IPS-15b (cell line): ENCODE results near the gene CTNNA3.
"Not testable (repeated sequence)": the region's sequence is repeated elsewhere in the genome, so short reads cannot be mapped to it uniquely, and the experiment has no call there.

Source experiments
- H3K27me3 ChIP-seq: one replicate; pipeline ENCODE4 v1.6.1; 2013; ENCODE audit warnings: low read length; ENCODE audit not compliant: control insufficient read depth, insufficient read depth
- H3K36me3 ChIP-seq: one replicate; pipeline ENCODE4 v1.6.1; 2013; ENCODE audit warnings: low read length; ENCODE audit not compliant: control insufficient read depth, insufficient read depth
- H3K4me1 ChIP-seq: one replicate; pipeline ENCODE4 v1.6.1; 2013; ENCODE audit warnings: mild to moderate bottlenecking, low read length; ENCODE audit not compliant: control insufficient read depth, insufficient read depth
- H3K4me3 ChIP-seq: one replicate; pipeline ENCODE4 v1.5.1; 2013; ENCODE audit warnings: low read depth, low read length
- H3K9ac ChIP-seq: one replicate; pipeline ENCODE4 v1.6.1; 2013; ENCODE audit warnings: low read depth, mild to moderate bottlenecking, low read length
- H3K9me3 ChIP-seq: one replicate; pipeline ENCODE4 v1.6.1; 2013; ENCODE audit warnings: mild to moderate bottlenecking, low read length; ENCODE audit not compliant: control insufficient read depth, insufficient read depth

Gene CTNNA3

GRCh38 chr10:67696029-67696428 lies at the start of gene CTNNA3:
CTNNA3 (minus strand) TSS chr10:67696195.
- peaks cover 2% of the 10 kb centered on the region for H3K9me3 ChIP-seq
- H3K4me3 ChIP-seq = no peak within 1 kb of the TSS
- H3K27me3 ChIP-seq = no peaks in the 10 kb centered on the region
- no peaks in the 10 kb centered on the region for H3K4me1 ChIP-seq
- no peak within 1 kb of the TSS for H3K9ac ChIP-seq
- H3K36me3 ChIP-seq = no peaks in the 10 kb centered on the region

- no peak overlapping the region for H3K9ac ChIP-seq
Observed at GRCh38 chr10:67735430-67735829, 39.4 kb upstream of the CTNNA3 start.

GRCh38 chr10:67733511-67733910 lies 37.5 kb upstream of the CTNNA3 start:
- no peaks in the 10 kb centered on the region for H3K36me3 ChIP-seq
- no peaks in the 10 kb centered on the region for H3K9me3 ChIP-seq
- no peak overlapping the region for H3K9ac ChIP-seq
- no peaks in the 10 kb centered on the region for H3K4me1 ChIP-seq
- H3K27me3 ChIP-seq = no peaks in the 10 kb centered on the region
- H3K4me3 ChIP-seq = no peak overlapping the region

More at GRCh38 chr10:67735430-67735829, 39.4 kb upstream of the CTNNA3 start:
- Histone ChIP-seq H3K36me3 (no peaks in the 10 kb centered on the region), H3K4me3 (no peak overlapping the region), H3K4me1 (no peaks in the 10 kb centered on the region), H3K9me3 (no peaks in the 10 kb centered on the region), H3K27me3 (no peaks in the 10 kb centered on the region)

GRCh38 chr10:67725567-67725966 lies 29.6 kb upstream of the CTNNA3 start:
- Histone ChIP-seq H3K27me3 (no peaks in the 10 kb centered on the region), H3K4me1 (no peaks in the 10 kb centered on the region), H3K4me3 (no peak overlapping the region), H3K9ac (no peak overlapping the region), H3K9me3 (no peaks in the 10 kb centered on the region), H3K36me3 (no peaks in the 10 kb centered on the region)

- Histone ChIP-seq H3K4me3 (no peak overlapping the region), H3K4me1 (no peaks in the 10 kb centered on the region), H3K9me3 (no peaks in the 10 kb centered on the region), H3K9ac (no peak overlapping the region), H3K36me3 (no peaks in the 10 kb centered on the region), H3K27me3 (no peaks in the 10 kb centered on the region)
Observed at GRCh38 chr10:67723601-67724000, 27.6 kb upstream of the CTNNA3 start.

- H3K9ac ChIP-seq = no peak overlapping the region
- no peaks in the 10 kb centered on the region for H3K4me1 ChIP-seq
- H3K9me3 ChIP-seq = no peaks in the 10 kb centered on the region
- no peak overlapping the region for H3K4me3 ChIP-seq
- no peaks in the 10 kb centered on the region for H3K36me3 ChIP-seq
- no peaks in the 10 kb centered on the region for H3K27me3 ChIP-seq
Observed at GRCh38 chr10:67722113-67722512, 26.1 kb upstream of the CTNNA3 start.

GRCh38 chr10:67716455-67716854 lies 20.5 kb upstream of the CTNNA3 start:
- not testable (repeated sequence) for H3K9me3 ChIP-seq, H3K36me3 ChIP-seq, H3K4me3 ChIP-seq, H3K4me1 ChIP-seq, H3K9ac ChIP-seq, H3K27me3 ChIP-seq

- H3K27me3 ChIP-seq = no peaks in the 10 kb centered on the region
- no peak overlapping the region for H3K4me3 ChIP-seq
- no peak overlapping the region for H3K9ac ChIP-seq
- no peaks in the 10 kb centered on the region for H3K4me1 ChIP-seq
- H3K9me3 ChIP-seq = no peaks in the 10 kb centered on the region
- H3K36me3 ChIP-seq = no peaks in the 10 kb centered on the region
Observed at GRCh38 chr10:67705921-67706320, 9.9 kb upstream of the CTNNA3 start.

GRCh38 chr10:67699613-67700270 lies 3.7 kb upstream of the CTNNA3 start:
- not testable (repeated sequence) for H3K4me1 ChIP-seq, H3K36me3 ChIP-seq, H3K9me3 ChIP-seq, H3K4me3 ChIP-seq, H3K27me3 ChIP-seq, H3K9ac ChIP-seq

- no peaks in the 10 kb centered on the region for H3K27me3 ChIP-seq
- H3K9ac ChIP-seq = no peak overlapping the region
- H3K4me3 ChIP-seq = no peak overlapping the region
- H3K36me3 ChIP-seq = no peaks in the 10 kb centered on the region
- H3K4me1 ChIP-seq = no peaks in the 10 kb centered on the region
- peaks cover 2% of the 10 kb centered on the region for H3K9me3 ChIP-seq
Observed at GRCh38 chr10:67698164-67698563, 2.2 kb upstream of the CTNNA3 start.

GRCh38 chr10:67697724-67698131 lies 1.7 kb upstream of the CTNNA3 start:
- H3K36me3 ChIP-seq = no peaks in the 10 kb centered on the region
- H3K27me3 ChIP-seq = no peaks in the 10 kb centered on the region
- H3K9ac ChIP-seq = no peak overlapping the region
- no peaks in the 10 kb centered on the region for H3K4me1 ChIP-seq
- H3K4me3 ChIP-seq = no peak overlapping the region
- H3K9me3 ChIP-seq = peaks cover 2% of the 10 kb centered on the region

- no peaks in the 10 kb centered on the region for H3K36me3 ChIP-seq
- H3K9me3 ChIP-seq = peaks cover 2% of the 10 kb centered on the region
- H3K9ac ChIP-seq = no peak overlapping the region
- H3K4me1 ChIP-seq = no peaks in the 10 kb centered on the region
- no peak overlapping the region for H3K4me3 ChIP-seq
- H3K27me3 ChIP-seq = no peaks in the 10 kb centered on the region
Observed at GRCh38 chr10:67696679-67697078, 684 bp upstream of the CTNNA3 start.
